Right atrium auricular region (tissue), 2 donors: ENCODE results near the gene HOXA9. TPM values are rescaled to one million over a fixed set of nuclear protein-coding genes. Genes with fewer than 3 reads are reported as not detected.

Source experiments
- DNase-seq: peaks from one replicate; pipeline ENCODE4 v3.0.0-alpha.2; 2019; ENCODE audit warnings: low spot score
- H3K27ac ChIP-seq, 2 donors: fragments of 200-600 bp; sonication (generic); 1 replicate in 1 of 2; 2 replicates in 1 of 2; pipeline ENCODE4 v1.5.1; 2016 to 2019
- H3K27me3 ChIP-seq, 2 donors: fragments of 200-600 bp; sonication (generic); one replicate each; pipeline versions ENCODE4 v1.5.1 to v1.6.0; 2017 to 2019
- H3K36me3 ChIP-seq: fragments of 200-600 bp; sonication (generic); one replicate; pipeline ENCODE4 v1.5.1; 2016
- H3K4me1 ChIP-seq, 2 donors: fragments of 200-600 bp; sonication (generic); one replicate each; pipeline versions ENCODE4 v1.5.1 to v1.6.0; 2017 to 2019
- H3K4me3 ChIP-seq, 2 donors: fragments of 200-600 bp; sonication (generic); 1 replicate in 1 of 2; 2 replicates in 1 of 2; pipeline ENCODE4 v1.5.1; 2017 to 2019; ENCODE audit warnings: mild to moderate bottlenecking in 1 of 2, moderate library complexity in 1 of 2
- H3K9me3 ChIP-seq, 2 donors: fragments of 200-600 bp; sonication (generic); one replicate each; pipeline ENCODE4 v1.5.1; 2019
- CTCF ChIP-seq, 2 donors: fragments of 200-600 bp; sonication (generic); IDR thresholded peaks; one replicate each; pipeline ENCODE4 v1.5.1; 2019; ENCODE audit warnings: antibody characterized with exemption in 2 of 2
- total RNA-seq, 2 donors: library from RNA; depleted of rRNA; stranded (reverse); fragments of >200 nt; gene quantifications; one replicate each; pipeline ENCODE4 v1.1.0, GENCODE V29; 2016

Gene HOXA9
- total RNA-seq, 2 donors from 2014 or later: not detected

- Histone ChIP-seq H3K9me3 (no peaks in the 10 kb centered on the region), H3K36me3 (no peaks in the 10 kb centered on the region), H3K4me3 (no peak overlapping the region), H3K27me3 (peaks cover 56 to 78% of the 10 kb centered on the region in 2 donors), H3K4me1 (peaks cover 0 to 36% of the 10 kb centered on the region in 2 donors), H3K27ac (no peak overlapping the region)
- DNase-seq: no peak
- TF ChIP-seq CTCF (IDR thresholded peaks at IDR 0.05): no peak
Observed at GRCh38 chr7:27176524-27176845, 11.1 kb upstream of the HOXA9 start.

- DNase-seq: no peak
- H3K27me3 ChIP-seq: peaks cover 60 to 79% of the 10 kb centered on the region in 2 donors
- H3K9me3 ChIP-seq: no peaks in the 10 kb centered on the region
- no peak overlapping the region for H3K27ac ChIP-seq
- H3K36me3 ChIP-seq: no peaks in the 10 kb centered on the region
- peaks cover 0 to 36% of the 10 kb centered on the region in 2 donors for H3K4me1 ChIP-seq
- TF ChIP-seq CTCF (IDR thresholded peaks at IDR 0.05): no peak
- no peak overlapping the region for H3K4me3 ChIP-seq
Observed at GRCh38 chr7:27175626-27176523, 10.5 kb upstream of the HOXA9 start.

- no peak overlapping the region for H3K4me3 ChIP-seq
- H3K9me3 ChIP-seq: no peaks in the 10 kb centered on the region
- H3K4me1 ChIP-seq: peaks cover 0 to 35% of the 10 kb centered on the region in 2 donors
- no peaks in the 10 kb centered on the region for H3K36me3 ChIP-seq
- no peak overlapping the region for H3K27ac ChIP-seq
- H3K27me3 ChIP-seq: peaks cover 59 to 75% of the 10 kb centered on the region in 2 donors
- no peak for TF ChIP-seq CTCF (IDR thresholded peaks at IDR 0.05)
- DNase-seq: no peak
Observed at GRCh38 chr7:27174874-27175625, 9.7 kb upstream of the HOXA9 start.

GRCh38 chr7:27173956-27174873 is 8.9 kb upstream of the HOXA9 start, which contains the start of gene HOXA10:
TSS of gene HOXA10 (minus strand) at chr7:27174320. CDS start at chr7:27174306, 14 bp downstream.
- DNase-seq: no peak
- H3K27ac ChIP-seq: no peak within 1 kb of the TSS

More at GRCh38 chr7:27173956-27174873, 8.9 kb upstream of the HOXA9 start, which contains the start of gene HOXA10:
- peaks cover 60 to 75% of the 10 kb centered on the region in 2 donors for H3K27me3 ChIP-seq
- no peaks in the 10 kb centered on the region for H3K36me3 ChIP-seq
- TF ChIP-seq CTCF (IDR thresholded peaks at IDR 0.05): no peak
- peaks cover 0 to 36% of the 10 kb centered on the region in 2 donors for H3K4me1 ChIP-seq
- H3K4me3 ChIP-seq: peak within 1 kb of the TSS; percentile 20 to 46
- no peaks in the 10 kb centered on the region for H3K9me3 ChIP-seq
